Measurements from ENCODE around the gene PLPPR2. TPM values are rescaled to one million over a fixed set of nuclear protein-coding genes. Genes with fewer than 3 reads are reported as not detected.
A peak's percentile ranks its signal among the peaks of the same experiment; 100 is the strongest.

The PLPPR2 gene
- total RNA-seq, 1 experiment from 2014 or later, result 19.0 TPM

GRCh38 chr19:11410682-11411081 lies 55.5 kb downstream of the PLPPR2 start:
- no peak overlapping the region for H3K27ac ChIP-seq (ENCODE audit: low read depth, low read length, poor library complexity, severe bottlenecking)
- H3K4me3 ChIP-seq (ENCODE audit: low read depth, low read length, poor library complexity, severe bottlenecking), result no peak overlapping the region
- no peaks in the 10 kb centered on the region for H3K9me3 ChIP-seq (ENCODE audit: low read depth, low read length, poor library complexity, severe bottlenecking)
- intact Hi-C loops (cut with micrococcal nuclease; ENCODE audit: unreplicated experiment), result no loop called here
- no peak for DNase-seq (ENCODE audit: low spot score)
- ChIA-PET CTCF (interaction anchor here (0.5 kb wide), 1 partner anchor 42 kb away, joined by 3 read pairs; no protein-coding TSS in a partner anchor), POLR2A (ENCODE audit: low non-redundant PET) (no interaction called here)
- no peak for TF ChIP-seq EZH2 (IDR thresholded peaks at IDR 0.05; ENCODE audit: borderline replicate concordance, low read depth, low read length, poor library complexity, severe bottlenecking)
- TF ChIP-seq, protein P1, sequence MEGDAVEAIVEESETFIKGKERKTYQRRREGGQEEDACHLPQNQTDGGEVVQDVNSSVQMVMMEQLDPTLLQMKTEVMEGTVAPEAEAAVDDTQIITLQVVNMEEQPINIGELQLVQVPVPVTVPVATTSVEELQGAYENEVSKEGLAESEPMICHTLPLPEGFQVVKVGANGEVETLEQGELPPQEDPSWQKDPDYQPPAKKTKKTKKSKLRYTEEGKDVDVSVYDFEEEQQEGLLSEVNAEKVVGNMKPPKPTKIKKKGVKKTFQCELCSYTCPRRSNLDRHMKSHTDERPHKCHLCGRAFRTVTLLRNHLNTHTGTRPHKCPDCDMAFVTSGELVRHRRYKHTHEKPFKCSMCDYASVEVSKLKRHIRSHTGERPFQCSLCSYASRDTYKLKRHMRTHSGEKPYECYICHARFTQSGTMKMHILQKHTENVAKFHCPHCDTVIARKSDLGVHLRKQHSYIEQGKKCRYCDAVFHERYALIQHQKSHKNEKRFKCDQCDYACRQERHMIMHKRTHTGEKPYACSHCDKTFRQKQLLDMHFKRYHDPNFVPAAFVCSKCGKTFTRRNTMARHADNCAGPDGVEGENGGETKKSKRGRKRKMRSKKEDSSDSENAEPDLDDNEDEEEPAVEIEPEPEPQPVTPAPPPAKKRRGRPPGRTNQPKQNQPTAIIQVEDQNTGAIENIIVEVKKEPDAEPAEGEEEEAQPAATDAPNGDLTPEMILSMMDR (conservative IDR thresholded peaks at IDR 0.05; ENCODE audit: low read depth, low read length), result no peak
- no peaks in the 10 kb centered on the region for H3K4me1 ChIP-seq (ENCODE audit: insufficient read depth, low read length, poor library complexity, severe bottlenecking)
- BruUV-seq (replicated peaks), result no TSS peak
- H3K36me3 ChIP-seq (ENCODE audit: insufficient read depth, low read length, poor library complexity, severe bottlenecking), result no peaks in the 10 kb centered on the region
- H3K27me3 ChIP-seq (replicated peaks; ENCODE audit: insufficient read depth, low read depth, low read length, poor library complexity), result no peaks in the 10 kb centered on the region

DNA sequence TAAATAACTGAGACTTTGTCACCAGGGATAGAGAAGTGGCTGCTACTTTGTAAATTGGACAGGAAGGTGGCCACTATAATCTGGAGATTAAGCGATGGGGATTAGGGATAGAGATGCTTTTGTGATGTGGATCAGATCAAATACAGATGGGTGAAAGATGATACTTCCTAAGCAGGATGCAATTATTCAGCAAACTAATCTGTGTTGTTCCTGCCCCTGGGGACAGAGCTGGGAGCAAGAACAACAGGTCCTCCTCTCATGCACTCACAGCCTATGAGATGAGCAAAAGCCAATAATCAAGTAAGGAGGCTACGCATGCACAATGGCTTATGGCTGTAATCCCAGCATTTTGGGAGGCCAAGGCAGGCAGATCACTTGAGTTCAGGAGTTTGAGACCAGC lies 59.3 kb downstream of the PLPPR2 start:
- peak; percentile 94 for DNase-seq (ENCODE audit: low spot score)
- Histone ChIP-seq H3K4me1 (ENCODE audit: insufficient read depth, low read length, poor library complexity, severe bottlenecking) (no peaks in the 10 kb centered on the region), H3K36me3 (ENCODE audit: insufficient read depth, low read length, poor library complexity, severe bottlenecking) (no peaks in the 10 kb centered on the region), H3K27ac (ENCODE audit: low read depth, low read length, poor library complexity, severe bottlenecking) (no peak overlapping the region), H3K4me3 (ENCODE audit: low read depth, low read length, poor library complexity, severe bottlenecking) (no peak overlapping the region), H3K27me3 (replicated peaks; ENCODE audit: insufficient read depth, low read depth, low read length, poor library complexity) (peaks cover 18% of the 10 kb centered on the region), H3K9me3 (ENCODE audit: low read depth, low read length, poor library complexity, severe bottlenecking) (no peaks in the 10 kb centered on the region)
- intact Hi-C loops (cut with micrococcal nuclease; ENCODE audit: unreplicated experiment), result no loop called here
- TF ChIP-seq, protein P1 (conservative IDR thresholded peaks at IDR 0.05; ENCODE audit: low read depth, low read length), result no peak
- no TSS peak for BruUV-seq (replicated peaks)
- POLR2A ChIA-PET (ENCODE audit: low non-redundant PET), result no interaction called here
- CTCF ChIA-PET, result interaction anchor here (0.6 kb wide), 1 partner anchor 121 kb away, joined by 5 read pairs; no protein-coding TSS in a partner anchor

Other genes starting within 250 kb of the PLPPR2 start
- gene SPC24, start 199.7 kb upstream of the PLPPR2 start, total RNA-seq (2021), result 97.6 and 107 TPM in 2 replicates
- gene KANK2, start 157.9 kb upstream of the PLPPR2 start, total RNA-seq (2021), result 85.8 and 90.9 TPM in 2 replicates
- not detected in 2 replicates for gene ANGPTL8, start 115.8 kb upstream of the PLPPR2 start, total RNA-seq (2021)
- gene DOCK6, start 92.9 kb upstream of the PLPPR2 start, total RNA-seq (2021), result 15.6 and 24.5 TPM in 2 replicates
- not detected in 2 replicates for gene TSPAN16, start 59.3 kb upstream of the PLPPR2 start, total RNA-seq (2021)
- 25.4 and 35.5 TPM in 2 replicates for gene RAB3D, start 15.8 kb upstream of the PLPPR2 start, total RNA-seq (2021)
- gene TMEM205, start 9.2 kb upstream of the PLPPR2 start, total RNA-seq (2021), result 94.3 and 100 TPM in 2 replicates
- 7.9 and 11.6 TPM in 2 replicates for gene CCDC159, start 8.9 kb upstream of the PLPPR2 start, total RNA-seq (2021)
- 2.5 and 3.3 TPM in 2 replicates for gene SWSAP1, start 19.2 kb downstream of the PLPPR2 start, total RNA-seq (2021)
- 5.3 and 6.0 TPM in 2 replicates for gene EPOR, start 28.9 kb downstream of the PLPPR2 start, total RNA-seq (2021)
- 0.28 TPM in 1 of 2 replicates, not detected in the other for gene RGL3, start 63.9 kb downstream of the PLPPR2 start, total RNA-seq (2021)
- 0.39 and 1.4 TPM in 2 replicates for gene ODAD3, start 79.7 kb downstream of the PLPPR2 start, total RNA-seq (2021)
- 456 and 468 TPM in 2 replicates for gene PRKCSH, start 80.2 kb downstream of the PLPPR2 start, total RNA-seq (2021)
- 5.3 TPM in 2 replicates for gene ELAVL3, start 125.6 kb downstream of the PLPPR2 start, total RNA-seq (2021)
- gene ZNF653, start 150.4 kb downstream of the PLPPR2 start, total RNA-seq (2021), result 15.9 and 16.4 TPM in 2 replicates
- 64.7 and 74.8 TPM in 2 replicates for gene ECSIT, start 173.7 kb downstream of the PLPPR2 start, total RNA-seq (2021)
- 0.60 TPM in 1 of 2 replicates, not detected in the other for gene CNN1, start 183.4 kb downstream of the PLPPR2 start, total RNA-seq (2021)
- 83.5 and 97.9 TPM in 2 replicates for gene ELOF1, start 203.8 kb downstream of the PLPPR2 start, total RNA-seq (2021)
- not detected in 2 replicates for gene ACP5, start 222.2 kb downstream of the PLPPR2 start, total RNA-seq (2021)
- 13.9 and 14.0 TPM in 2 replicates for gene ZNF627, start 242.1 kb downstream of the PLPPR2 start, total RNA-seq (2021)